SHP77 (cell line): ENCODE measurements around the gene TRAK1.
"Not testable (repeated sequence)": the region's sequence is repeated elsewhere in the genome, so short reads cannot be mapped to it uniquely, and the experiment has no call there.

Experiments
- DNase-seq, 2 experiments: peaks; one replicate each; lab custom pipeline; 2025; lab: John Stamatoyannopoulos, UW

Gene TRAK1

DNA sequence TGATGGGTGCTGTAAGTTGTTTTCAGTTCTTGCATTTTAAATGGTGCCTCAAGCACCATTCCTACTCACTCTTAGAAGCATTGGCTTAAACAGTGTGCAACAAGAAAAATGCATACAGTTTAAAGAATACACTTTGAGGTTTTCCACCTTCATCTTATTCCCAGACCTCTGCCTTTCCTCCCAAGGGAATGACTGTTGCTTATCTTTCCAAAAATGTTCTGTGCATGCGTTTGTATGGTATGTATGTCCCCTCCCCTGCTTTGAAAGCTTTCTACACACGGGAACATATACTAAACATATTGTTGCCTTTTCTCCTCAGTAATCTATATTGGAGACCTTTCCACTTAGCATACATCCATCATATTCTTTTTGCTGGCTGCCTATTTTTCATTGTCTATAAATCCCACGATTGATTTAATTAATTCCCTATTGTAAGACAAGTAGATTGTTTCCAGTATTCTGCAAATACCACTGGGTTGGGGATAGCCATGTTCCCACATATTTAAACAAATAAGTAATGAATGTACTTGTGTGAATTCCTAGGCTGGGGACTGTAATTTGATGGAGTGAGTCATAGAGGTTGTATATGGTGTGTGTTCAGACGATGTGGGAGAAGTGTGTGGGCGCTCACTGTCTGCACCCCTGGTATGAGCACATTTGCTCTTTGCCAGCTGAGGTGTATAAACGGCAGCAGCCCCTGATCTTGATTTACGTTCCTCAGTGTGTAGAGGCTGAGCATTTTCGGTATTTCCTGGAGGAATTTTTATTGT, 5.8 kb downstream of the TRAK1 start:
- no peak for DNase-seq

DNA sequence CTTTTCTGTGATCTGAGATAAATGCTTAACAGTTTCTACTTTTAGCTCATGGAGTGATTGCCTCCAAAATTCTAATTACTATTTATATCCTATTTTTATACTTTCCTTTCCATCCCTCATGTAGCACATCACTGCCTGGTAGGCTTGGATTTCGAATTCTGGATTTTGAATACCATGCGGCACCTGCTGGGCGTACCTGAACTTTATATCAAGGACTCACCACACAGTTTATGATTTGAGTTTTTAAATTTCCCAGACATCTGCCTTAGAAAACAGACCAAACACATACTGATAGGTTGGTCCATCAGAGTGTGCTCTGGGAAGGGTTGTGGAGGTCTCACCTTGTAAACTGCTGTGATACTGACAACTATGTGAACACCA, 6.4 kb downstream of the TRAK1 start:
- DNase-seq = no peak

DNA sequence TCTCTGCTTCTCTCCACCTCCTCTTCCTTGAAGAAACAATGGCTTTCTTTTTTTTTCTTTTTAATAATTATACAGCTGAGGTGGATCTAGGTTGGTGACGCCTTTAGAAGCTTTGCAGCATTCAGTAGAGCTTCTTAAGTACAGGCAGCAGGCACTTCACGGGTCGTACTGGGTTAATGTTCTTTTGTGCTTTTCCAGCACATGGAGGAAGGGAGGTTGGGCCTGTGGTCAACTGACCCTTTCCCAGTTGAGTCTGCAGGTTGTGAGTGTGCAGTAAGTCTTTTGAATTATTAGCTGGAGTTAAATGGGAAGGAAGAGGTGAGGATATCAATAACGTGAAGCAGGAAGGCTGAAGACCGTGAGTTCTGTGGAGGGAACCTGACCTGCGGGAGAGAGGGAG, 7.0 kb downstream of the TRAK1 start:
- DNase-seq = no peak

- DNase-seq = no peak
Observed at GRCh38 chr3:42099020-42099765, 8.0 kb downstream of the TRAK1 start.

- no peak for DNase-seq
Observed at GRCh38 chr3:42101048-42101447, 9.9 kb downstream of the TRAK1 start.

- DNase-seq = no peak
Observed at GRCh38 chr3:42101481-42101880, 10.3 kb downstream of the TRAK1 start.

DNA sequence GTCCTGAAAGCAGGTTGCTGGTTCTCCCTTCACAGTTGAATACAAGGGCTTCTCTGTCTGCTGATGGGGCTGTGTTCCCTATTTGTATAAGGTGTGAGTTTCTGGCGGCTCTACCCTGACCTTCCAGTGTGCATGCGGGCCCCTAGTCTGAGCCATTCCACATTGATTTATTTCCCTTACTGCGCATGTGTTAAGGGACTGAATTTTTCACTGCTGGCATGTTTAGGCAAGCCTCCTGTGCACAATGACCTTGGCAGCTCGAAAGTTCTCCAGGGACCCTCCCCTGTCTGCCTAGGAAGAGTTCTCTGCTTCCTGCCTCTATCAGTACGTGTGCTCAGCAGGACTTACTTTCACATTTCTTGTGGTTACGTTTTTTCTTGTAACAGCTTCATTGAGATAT, 11.4 kb downstream of the TRAK1 start:
- DNase-seq = no peak

DNA sequence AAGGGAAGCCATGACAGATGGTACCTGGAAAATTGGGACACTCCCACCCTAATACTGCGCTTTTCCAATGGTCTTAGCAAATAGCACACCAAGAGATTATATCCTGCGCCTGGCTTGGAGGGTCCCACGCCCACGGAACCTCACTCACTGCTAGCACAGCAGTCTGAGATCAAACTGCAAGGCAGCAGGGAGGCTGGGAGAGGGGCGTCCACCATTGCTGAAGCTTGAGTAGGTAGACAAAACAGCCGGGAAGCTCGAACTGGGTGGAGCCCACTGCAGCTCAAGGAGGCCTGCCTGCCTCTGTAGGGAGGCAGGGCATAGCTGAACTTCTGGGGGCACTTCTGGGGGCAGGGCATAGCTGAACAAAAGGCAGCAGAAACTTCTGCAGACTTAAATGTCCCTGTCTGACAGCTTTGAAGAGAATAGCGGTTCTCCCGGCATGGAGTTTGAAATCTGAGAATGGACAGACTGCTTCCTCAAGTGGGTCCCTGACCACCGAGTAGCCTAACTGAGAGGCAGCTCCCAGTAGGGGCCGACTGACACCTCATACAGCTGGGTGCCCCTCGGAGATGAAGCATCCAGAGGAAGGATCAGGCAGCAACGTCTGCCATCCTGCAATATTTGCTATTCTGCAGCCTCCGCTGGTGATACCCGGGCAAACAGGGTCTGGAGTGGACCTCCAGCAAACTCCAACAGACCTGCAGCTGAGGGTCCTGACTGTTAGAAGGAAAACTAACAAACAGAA, 12.9 kb downstream of the TRAK1 start:
- not testable (repeated sequence) for DNase-seq

DNA sequence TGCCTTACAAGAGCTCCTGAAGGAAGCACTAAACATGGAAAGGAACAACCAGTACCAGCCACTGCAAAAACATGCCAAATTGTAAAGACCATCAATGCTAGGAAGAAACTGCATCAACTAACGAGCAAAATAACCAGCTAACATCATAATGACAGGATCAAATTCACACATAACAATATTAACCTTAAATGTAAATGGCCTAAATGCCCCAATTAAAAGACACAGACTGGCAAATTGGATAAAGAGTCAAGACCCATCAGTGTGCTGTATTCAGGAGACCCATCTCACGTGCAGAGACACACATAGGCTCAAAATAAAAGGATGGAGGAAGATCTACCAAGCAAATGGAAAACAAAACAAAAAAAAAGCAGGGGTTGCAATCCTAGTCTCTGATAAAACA, 14.8 kb downstream of the TRAK1 start:
- not testable (repeated sequence) for DNase-seq

DNA sequence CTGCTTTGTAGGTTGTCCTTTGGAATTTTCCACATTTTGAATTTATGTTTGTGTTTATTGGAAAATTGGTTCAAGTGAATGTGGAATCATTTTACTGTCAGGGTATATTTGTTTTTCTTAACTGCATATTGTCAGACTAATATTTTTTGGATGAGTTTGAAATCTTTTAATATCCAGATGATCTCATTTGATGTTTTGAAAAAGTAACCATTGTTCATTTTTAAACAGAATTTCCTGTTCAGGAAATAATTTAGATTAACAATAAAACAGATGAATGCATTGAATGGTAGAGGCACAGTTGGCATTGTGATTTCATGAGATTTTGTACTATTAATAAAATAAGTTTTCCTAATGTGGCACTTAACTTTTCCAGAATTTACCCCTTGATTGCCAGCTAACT, 15.5 kb downstream of the TRAK1 start:
- no peak for DNase-seq

- no peak for DNase-seq
Observed at GRCh38 chr3:42110631-42111030, 19.5 kb downstream of the TRAK1 start.

- no peak for DNase-seq
Observed at GRCh38 chr3:42114130-42114725, 23.1 kb downstream of the TRAK1 start.

- no peak for DNase-seq
Observed at GRCh38 chr3:42115215-42115614, 24.1 kb downstream of the TRAK1 start.

GRCh38 chr3:42115946-42116345, 24.8 kb downstream of the TRAK1 start:
- no peak for DNase-seq

DNA sequence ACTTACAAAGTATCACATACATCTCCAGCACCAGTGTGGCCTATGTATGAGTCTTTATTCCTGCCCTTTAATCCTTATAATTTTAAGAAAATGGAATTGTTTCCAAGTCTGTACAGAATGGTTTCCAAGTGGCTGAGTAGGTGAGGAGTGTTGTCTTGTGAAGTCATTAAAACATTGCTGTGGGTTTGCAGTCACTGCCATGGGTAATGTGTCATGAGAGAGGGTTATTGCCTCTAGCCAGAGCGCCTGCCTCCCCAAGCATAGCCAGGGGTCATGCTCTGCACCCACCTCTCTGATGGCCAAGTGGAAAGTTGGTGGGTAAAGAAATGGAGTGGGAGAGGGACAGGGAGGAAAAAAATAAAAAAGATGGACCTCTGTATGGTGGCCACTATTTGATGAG, 25.3 kb downstream of the TRAK1 start:
- no peak for DNase-seq

DNA sequence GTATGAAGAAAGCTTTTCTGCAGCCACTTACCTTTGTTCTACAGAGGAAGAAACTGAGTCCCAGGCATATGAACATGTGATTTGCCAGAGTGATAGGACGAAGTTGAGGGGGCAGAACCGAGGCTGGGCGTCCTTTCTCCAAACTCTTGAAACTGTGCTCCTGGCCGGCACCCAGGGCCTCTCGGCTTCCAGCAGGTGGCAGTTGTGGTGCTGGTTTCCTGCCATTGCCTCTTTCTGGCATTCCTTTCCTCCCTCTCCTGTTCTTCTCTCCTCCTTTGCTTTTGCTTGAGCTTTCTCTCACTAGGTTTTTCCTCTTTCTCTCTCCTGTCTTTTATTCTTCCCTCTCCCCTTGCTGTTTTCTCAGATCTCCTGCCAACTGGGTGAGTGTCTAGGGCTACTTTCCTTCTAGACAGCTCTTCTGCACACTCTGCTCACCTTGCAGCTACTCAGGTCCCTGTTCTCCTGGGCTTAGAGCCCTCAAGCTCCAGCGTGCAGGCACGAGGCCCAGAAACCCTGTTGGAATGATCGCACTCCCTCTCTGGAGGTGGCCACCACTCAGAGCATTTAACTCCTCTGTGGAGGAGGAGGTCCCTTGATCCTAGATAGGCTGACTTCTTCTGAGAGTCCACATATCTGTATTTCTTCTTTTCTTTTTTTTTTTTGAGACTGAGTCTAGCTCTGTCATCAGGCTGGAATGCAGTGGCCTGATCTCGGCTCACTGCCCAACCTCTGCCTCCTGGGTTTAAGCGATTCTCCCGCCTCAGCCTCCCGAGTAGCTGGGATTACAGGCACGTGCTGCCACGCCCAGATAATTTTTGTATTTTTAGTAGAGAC, 26.2 kb downstream of the TRAK1 start:
- no peak for DNase-seq

- peak; percentile 34 to 44 for DNase-seq
Observed at GRCh38 chr3:42118762-42119361, 27.7 kb downstream of the TRAK1 start.

- no peak for DNase-seq
Observed at GRCh38 chr3:42119561-42120355, 28.6 kb downstream of the TRAK1 start.

- no peak for DNase-seq
Observed at GRCh38 chr3:42120866-42121265, 29.7 kb downstream of the TRAK1 start.

GRCh38 chr3:42122261-42123011, 31.3 kb downstream of the TRAK1 start:
- no peak for DNase-seq
